Endodermal cell (in vitro differentiated cells): ENCODE results near the gene SERTAD4. TPM values are rescaled to one million over a fixed set of nuclear protein-coding genes. Genes with fewer than 3 reads are reported as not detected.

Source experiments
- DNase-seq: peaks from one replicate; pipeline ENCODE4 v3.0.0-alpha.2; 2017
- H3K27ac ChIP-seq: 2 replicates; pipeline ENCODE4 v1.5.1; 2013; ENCODE audit warnings: mild to moderate bottlenecking, low read depth, low read length, moderate library complexity
- H3K27me3 ChIP-seq: 2 replicates; pipeline ENCODE4 v1.6.1; 2013; ENCODE audit warnings: mild to moderate bottlenecking, low read length, moderate library complexity; ENCODE audit not compliant: insufficient read depth, control insufficient read depth, poor library complexity, severe bottlenecking
- H3K36me3 ChIP-seq: 2 replicates; pipeline ENCODE4 v1.7.0; 2013; ENCODE audit warnings: mild to moderate bottlenecking, low read length, moderate library complexity; ENCODE audit not compliant: control insufficient read depth, insufficient read depth
- H3K4me1 ChIP-seq: one replicate; pipeline ENCODE4 v1.7.0; 2013; ENCODE audit warnings: low read length; ENCODE audit not compliant: control insufficient read depth, insufficient read depth
- H3K4me3 ChIP-seq: 2 replicates; pipeline ENCODE4 v1.5.1; 2013; ENCODE audit warnings: mild to moderate bottlenecking, low read length, moderate library complexity
- H3K9ac ChIP-seq: 2 replicates; pipeline ENCODE4 v1.6.1; 2013; ENCODE audit warnings: mild to moderate bottlenecking, low read length, moderate library complexity; ENCODE audit not compliant: poor library complexity, severe bottlenecking; ENCODE audit errors: extremely low read depth
- H3K9me3 ChIP-seq: 2 replicates; pipeline ENCODE4 v1.6.1; 2013; ENCODE audit warnings: mild to moderate bottlenecking, low read length, moderate library complexity; ENCODE audit not compliant: control insufficient read depth
- H3K27ac Mint-ChIP-seq: 2 replicates; pipeline ENCODE4 v1.8.0; 2020; ENCODE audit warnings: mixed read lengths
- H3K27me3 Mint-ChIP-seq: 2 replicates; pipeline ENCODE4 v1.8.0; 2021; ENCODE audit warnings: mild to moderate bottlenecking, mixed read lengths; ENCODE audit not compliant: insufficient read depth
- H3K36me3 Mint-ChIP-seq: 2 replicates; pipeline ENCODE4 v1.8.0; 2020; ENCODE audit warnings: low read depth, mixed read lengths
- H3K4me1 Mint-ChIP-seq: 2 replicates; pipeline ENCODE4 v1.8.0; 2020; ENCODE audit warnings: mixed read lengths
- H3K4me3 Mint-ChIP-seq: 2 replicates; pipeline ENCODE4 v1.8.0; 2020; ENCODE audit warnings: mild to moderate bottlenecking, moderate library complexity, mixed read lengths
- H3K9me3 Mint-ChIP-seq: 2 replicates; pipeline ENCODE4 v1.8.0; 2020; ENCODE audit warnings: mild to moderate bottlenecking, mixed read lengths
- WGBS, 2 experiments: methylation state at CpG; one replicate each; pipeline versions ENCODE4 v1.1.5 to v1.1.7; 2013; ENCODE audit warnings: missing lambda C conversion rate in 2 of 2, mixed read lengths in 1 of 2; ENCODE audit not compliant: insufficient coverage in 1 of 2, insufficient read length in 1 of 2; 5-methylcytosine and 5-hydroxymethylcytosine counted together
- total RNA-seq, 2 donors: library from RNA; stranded (reverse); fragmentation: NEBNext Ultra II Directional in 1 of 2; extraction: Animal tissue kit (Norgen Biotek cat#: 25700) in 1 of 2; gene quantifications; 2 replicates in 1 of 2; 3 replicates in 1 of 2; pipeline ENCODE4 v1.2.1, GENCODE V29; 2021
- TF ChIP-seq, protein P1 (sequence below): fragments of 200-600 bp; sonication (generic); conservative IDR thresholded peaks from 2 replicates; pipeline ENCODE4 v1.5.0; 2021; ENCODE audit warnings: antibody characterized with exemption, mild to moderate bottlenecking

SERTAD4 gene
- total RNA-seq, 2 donors from 2014 or later: 0.58 to 1.1 TPM

DNA sequence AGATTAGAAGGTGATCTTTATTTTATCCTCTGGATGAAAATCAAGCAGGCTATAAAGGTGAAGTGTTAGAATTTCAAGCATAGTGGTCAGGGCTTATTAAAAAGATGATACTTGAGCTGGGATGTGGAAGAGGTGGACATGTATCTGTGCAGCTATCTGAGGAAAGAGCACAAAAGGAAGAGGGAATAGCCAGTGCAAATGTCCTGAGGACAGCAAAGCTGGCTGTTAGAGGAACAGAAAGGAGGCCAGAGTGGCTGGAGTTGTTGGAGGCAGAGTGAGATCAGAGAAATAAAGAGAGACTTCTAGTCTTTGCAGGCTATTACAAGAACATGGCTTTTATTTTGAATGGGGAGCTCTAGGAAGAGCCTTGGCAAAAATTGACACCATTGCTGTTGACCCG is 4.4 kb upstream of the SERTAD4 start:
- 91 to 100% methylated on average over 1 of the region's 1 CpG for WGBS, 2 experiments
- no peaks in the 10 kb centered on the region for H3K4me1 ChIP-seq
- no peaks in the 10 kb centered on the region for H3K4me1 Mint-ChIP-seq
- H3K4me3 ChIP-seq: no peak overlapping the region
- TF ChIP-seq, protein P1, sequence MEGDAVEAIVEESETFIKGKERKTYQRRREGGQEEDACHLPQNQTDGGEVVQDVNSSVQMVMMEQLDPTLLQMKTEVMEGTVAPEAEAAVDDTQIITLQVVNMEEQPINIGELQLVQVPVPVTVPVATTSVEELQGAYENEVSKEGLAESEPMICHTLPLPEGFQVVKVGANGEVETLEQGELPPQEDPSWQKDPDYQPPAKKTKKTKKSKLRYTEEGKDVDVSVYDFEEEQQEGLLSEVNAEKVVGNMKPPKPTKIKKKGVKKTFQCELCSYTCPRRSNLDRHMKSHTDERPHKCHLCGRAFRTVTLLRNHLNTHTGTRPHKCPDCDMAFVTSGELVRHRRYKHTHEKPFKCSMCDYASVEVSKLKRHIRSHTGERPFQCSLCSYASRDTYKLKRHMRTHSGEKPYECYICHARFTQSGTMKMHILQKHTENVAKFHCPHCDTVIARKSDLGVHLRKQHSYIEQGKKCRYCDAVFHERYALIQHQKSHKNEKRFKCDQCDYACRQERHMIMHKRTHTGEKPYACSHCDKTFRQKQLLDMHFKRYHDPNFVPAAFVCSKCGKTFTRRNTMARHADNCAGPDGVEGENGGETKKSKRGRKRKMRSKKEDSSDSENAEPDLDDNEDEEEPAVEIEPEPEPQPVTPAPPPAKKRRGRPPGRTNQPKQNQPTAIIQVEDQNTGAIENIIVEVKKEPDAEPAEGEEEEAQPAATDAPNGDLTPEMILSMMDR: no peak
- no peaks in the 10 kb centered on the region for H3K36me3 Mint-ChIP-seq
- no peak overlapping the region for H3K9ac ChIP-seq
- H3K9me3 ChIP-seq: no peaks in the 10 kb centered on the region
- no peak for DNase-seq
- peaks cover 25% of the 10 kb centered on the region for H3K27me3 Mint-ChIP-seq
- no peak overlapping the region for H3K27ac Mint-ChIP-seq
- H3K27ac ChIP-seq: no peak overlapping the region
- H3K4me3 Mint-ChIP-seq: no peak overlapping the region
- no peaks in the 10 kb centered on the region for H3K9me3 Mint-ChIP-seq
- H3K27me3 ChIP-seq: peaks cover 34% of the 10 kb centered on the region
- no peaks in the 10 kb centered on the region for H3K36me3 ChIP-seq

DNA sequence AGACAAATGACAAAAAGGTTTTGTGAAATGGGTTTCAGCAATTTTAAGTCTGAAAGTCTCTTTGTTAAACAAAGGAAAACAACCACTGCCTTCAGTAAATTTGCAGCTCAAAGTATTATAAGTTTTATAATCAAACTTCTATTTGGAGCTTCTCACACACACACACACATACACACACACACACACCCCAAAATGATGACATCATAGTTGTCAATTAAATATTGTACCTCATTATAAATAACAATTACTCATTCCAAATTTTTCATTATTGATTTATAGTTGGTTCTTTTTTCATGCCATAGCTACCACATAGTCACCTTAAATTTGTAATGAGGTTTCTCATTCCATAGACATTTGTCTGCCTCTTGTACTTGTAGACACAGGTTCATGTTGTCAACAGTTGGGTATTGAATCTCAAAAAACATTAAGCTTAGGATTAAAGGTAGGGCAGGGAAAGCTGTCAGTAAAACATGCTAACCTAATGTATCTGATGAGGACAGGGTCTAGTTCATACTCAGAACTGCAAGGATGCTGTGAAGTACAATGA is 2.4 kb upstream of the SERTAD4 start:
- H3K27ac ChIP-seq: no peak overlapping the region
- peaks cover 54% of the 10 kb centered on the region for H3K27me3 ChIP-seq
- Mint-ChIP-seq H3K27ac (no peak overlapping the region), H3K4me1 (peaks cover 4% of the 10 kb centered on the region), H3K27me3 (peaks cover 42% of the 10 kb centered on the region), H3K4me3 (no peak overlapping the region), H3K9me3 (no peaks in the 10 kb centered on the region), H3K36me3 (no peaks in the 10 kb centered on the region)
- TF ChIP-seq, protein P1: no peak
- H3K4me3 ChIP-seq: no peak overlapping the region
- no peaks in the 10 kb centered on the region for H3K36me3 ChIP-seq
- no peaks in the 10 kb centered on the region for H3K4me1 ChIP-seq
- H3K9ac ChIP-seq: no peak overlapping the region
- H3K9me3 ChIP-seq: no peaks in the 10 kb centered on the region
- no peak for DNase-seq

DNA sequence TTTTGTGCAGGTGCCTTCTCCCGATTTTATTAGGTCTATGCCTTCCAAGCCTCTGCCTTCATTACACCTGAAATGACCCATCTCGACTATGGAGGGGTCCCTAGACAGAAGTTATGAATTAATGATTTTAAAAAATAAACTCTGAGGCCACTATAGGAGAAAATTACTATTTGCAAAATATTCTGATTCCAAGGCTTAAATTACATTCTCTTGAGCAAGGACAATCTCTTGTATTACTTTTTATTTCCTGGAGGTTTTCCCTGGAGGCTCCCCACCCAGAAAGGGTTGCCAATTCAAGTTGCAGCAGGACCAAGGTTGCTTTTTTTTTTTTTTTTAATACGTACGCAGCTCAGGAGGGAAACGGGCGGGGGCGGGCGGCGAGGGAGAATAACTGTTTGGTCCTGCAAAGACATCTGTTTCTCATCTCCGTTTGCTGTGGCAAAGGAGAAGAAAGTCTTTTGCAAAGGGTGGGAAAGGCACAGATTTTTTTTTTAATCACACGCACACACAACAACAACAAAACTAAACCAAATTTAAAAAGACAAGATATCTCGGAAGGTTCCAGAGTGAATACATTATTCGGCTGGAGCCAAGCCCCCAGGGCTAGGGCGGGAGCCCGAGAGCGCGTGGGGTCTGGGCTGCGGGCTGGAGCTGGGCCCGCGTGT is 618 bp upstream of the SERTAD4 start:
- peaks cover 4% of the 10 kb centered on the region for H3K4me1 Mint-ChIP-seq
- peaks cover 66% of the 10 kb centered on the region for H3K27me3 ChIP-seq
- no peaks in the 10 kb centered on the region for H3K4me1 ChIP-seq
- WGBS, 2 experiments: 10% methylated on average over 20 of the region's 20 CpGs; no CpG with 5 or more reads in 1 of the 2 experiments
- H3K4me3 ChIP-seq: peak overlapping the region; percentile 64
- no peak for DNase-seq
- H3K9ac ChIP-seq: no peak overlapping the region
- H3K9me3 Mint-ChIP-seq: no peaks in the 10 kb centered on the region
- no peaks in the 10 kb centered on the region for H3K9me3 ChIP-seq
- H3K27ac Mint-ChIP-seq: no peak overlapping the region
- H3K4me3 Mint-ChIP-seq: peak overlapping the region; percentile 53
- H3K36me3 ChIP-seq: no peaks in the 10 kb centered on the region
- TF ChIP-seq, protein P1: no peak
- H3K27me3 Mint-ChIP-seq: peaks cover 57% of the 10 kb centered on the region
- no peaks in the 10 kb centered on the region for H3K36me3 Mint-ChIP-seq
- H3K27ac ChIP-seq: no peak overlapping the region
